Activated naive CD8-positive, alpha-beta T cell treated with anti-CD3 and anti-CD28 coated beads, Interleukin-2, amount 10 ng/mL, durations not matched to agents 7 days and 5 days (primary cell): Measurements from ENCODE around the gene F3. TPM values are rescaled to one million over a fixed set of nuclear protein-coding genes. Genes with fewer than 3 reads are reported as not detected.
"Not testable (repeated sequence)": the region's sequence is repeated elsewhere in the genome, so short reads cannot be mapped to it uniquely, and the experiment has no call there.

Source experiments
- ATAC-seq: fragments of 150-1000 bp; cut with Tn5 transposase; one replicate; pipeline ENCODE4 v1.10.0; 2021; ENCODE audit warnings: low read depth, moderate library complexity
- POLR2A ChIA-PET: fragments of 350-600 bp; sonication (Branson Sonifier 250); formaldehyde crosslinking; loops from one replicate; lab custom pipeline; 2021; ENCODE audit warnings: antibody characterized with exemption; lab: Charles Lee
- DNase-seq: peaks from one replicate; pipeline ENCODE4 v3.0.0; 2021
- H3K27ac Mint-ChIP-seq: one replicate; pipeline ENCODE4 v1.8.0; 2022; ENCODE audit warnings: mild to moderate bottlenecking, mixed read lengths
- H3K27me3 Mint-ChIP-seq: one replicate; pipeline ENCODE4 v1.8.0; 2022; ENCODE audit warnings: mild to moderate bottlenecking, moderate library complexity, mixed read lengths
- H3K36me3 Mint-ChIP-seq: one replicate; pipeline ENCODE4 v1.8.0; 2021; ENCODE audit warnings: mild to moderate bottlenecking, mixed read lengths
- H3K4me1 Mint-ChIP-seq: one replicate; pipeline ENCODE4 v1.8.0; 2021; ENCODE audit warnings: mixed read lengths
- H3K4me3 Mint-ChIP-seq: one replicate; pipeline ENCODE4 v1.8.0; 2022; ENCODE audit warnings: mild to moderate bottlenecking, moderate library complexity, mixed read lengths
- H3K9me3 Mint-ChIP-seq: one replicate; pipeline ENCODE4 v1.8.0; 2021; ENCODE audit warnings: mixed read lengths
- total RNA-seq, 2 experiments: library from RNA; stranded (reverse); gene quantifications; one replicate each; pipeline ENCODE4 v1.2.3, GENCODE V29; 2021

Gene F3
- total RNA-seq, 2 experiments from 2014 or later, result 0.17 TPM; not detected in 1

DNA sequence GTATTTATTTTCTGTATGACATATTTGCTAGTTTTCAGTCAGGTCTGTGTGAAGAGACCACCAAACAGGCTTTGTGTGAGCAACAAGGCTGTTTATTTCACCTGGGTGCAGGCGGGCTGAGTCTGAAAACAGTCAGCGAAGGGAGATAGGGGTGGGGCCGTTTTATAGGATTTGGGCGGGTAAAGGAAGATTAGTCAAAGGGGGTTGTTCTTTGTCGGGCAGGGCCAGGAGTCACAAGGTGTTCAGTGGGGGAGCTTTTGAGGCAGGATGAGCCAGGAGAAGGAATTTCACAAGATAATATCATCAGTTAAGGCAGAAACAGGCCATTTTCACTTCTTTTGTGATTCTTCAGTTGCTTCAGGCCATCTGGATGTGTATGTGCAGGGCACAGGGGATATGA lies 24.9 kb upstream of the F3 start:
- H3K27me3 Mint-ChIP-seq, H3K36me3 Mint-ChIP-seq, ATAC-seq, H3K4me3 Mint-ChIP-seq, H3K9me3 Mint-ChIP-seq, H3K27ac Mint-ChIP-seq, POLR2A ChIA-PET, H3K4me1 Mint-ChIP-seq, DNase-seq: not testable (repeated sequence)

DNA sequence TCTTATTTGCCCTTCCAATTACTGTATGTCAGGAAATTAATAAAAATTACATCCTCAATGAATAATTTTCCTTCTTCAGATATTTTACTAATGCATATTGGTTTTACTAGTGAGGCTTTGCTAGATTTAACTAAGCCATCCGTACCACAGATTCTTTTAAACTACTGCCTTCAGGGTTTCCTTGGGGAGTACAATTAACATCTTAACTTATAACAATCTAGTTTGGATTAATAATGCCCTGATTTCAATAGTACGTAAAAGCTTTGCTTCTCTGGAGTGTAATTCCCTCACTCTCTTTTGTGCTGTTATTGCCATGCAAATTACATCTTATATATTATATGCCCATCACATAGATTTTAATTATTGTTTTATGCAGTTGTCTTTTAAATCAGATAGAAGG lies 24.3 kb upstream of the F3 start:
- H3K9me3 Mint-ChIP-seq, result peaks cover 3% of the 10 kb centered on the region
- DNase-seq, result no peak
- ATAC-seq, result no peak
- no peak overlapping the region for H3K27ac Mint-ChIP-seq
- POLR2A ChIA-PET, result no interaction called here
- H3K27me3 Mint-ChIP-seq, result peaks cover 5% of the 10 kb centered on the region
- H3K4me3 Mint-ChIP-seq, result no peak overlapping the region
- no peaks in the 10 kb centered on the region for H3K4me1 Mint-ChIP-seq
- H3K36me3 Mint-ChIP-seq, result no peaks in the 10 kb centered on the region

DNA sequence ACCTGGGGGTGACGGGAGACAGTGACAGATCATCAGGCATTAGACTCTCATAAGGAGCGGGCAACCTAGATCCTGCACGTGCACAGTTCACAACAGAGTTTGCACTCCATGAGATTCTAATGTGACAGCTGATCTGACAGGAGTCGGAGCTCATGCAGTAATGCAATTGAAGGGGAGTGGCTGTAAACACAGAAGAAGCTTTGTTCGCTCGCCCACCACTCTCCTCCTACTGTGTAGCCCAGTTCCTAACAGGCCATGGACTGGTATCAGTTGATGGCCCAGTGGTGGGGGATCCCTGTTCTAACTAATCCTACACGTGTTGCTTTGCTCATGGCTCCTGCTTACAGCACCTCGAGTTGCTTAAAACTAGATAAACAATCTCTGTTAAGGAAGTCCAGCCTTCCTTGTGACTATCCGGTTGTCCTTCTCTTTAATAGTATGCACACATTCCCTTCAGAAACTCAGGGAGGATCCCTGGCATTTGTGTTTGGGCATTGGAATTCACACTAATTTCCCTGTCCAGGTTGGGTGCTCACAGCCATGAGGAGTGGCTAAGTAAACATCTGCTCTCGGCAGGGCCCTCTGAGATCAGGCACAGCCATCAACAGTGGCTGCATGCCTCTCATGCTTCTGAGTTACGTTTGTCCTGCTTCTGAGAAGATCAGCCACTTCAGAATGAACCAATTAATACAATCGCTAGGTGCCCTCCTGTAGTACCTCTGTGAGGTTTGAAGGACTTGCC lies 21.1 kb upstream of the F3 start:
- ATAC-seq (no peak), DNase-seq (no peak)
- no peaks in the 10 kb centered on the region for H3K9me3 Mint-ChIP-seq

DNA sequence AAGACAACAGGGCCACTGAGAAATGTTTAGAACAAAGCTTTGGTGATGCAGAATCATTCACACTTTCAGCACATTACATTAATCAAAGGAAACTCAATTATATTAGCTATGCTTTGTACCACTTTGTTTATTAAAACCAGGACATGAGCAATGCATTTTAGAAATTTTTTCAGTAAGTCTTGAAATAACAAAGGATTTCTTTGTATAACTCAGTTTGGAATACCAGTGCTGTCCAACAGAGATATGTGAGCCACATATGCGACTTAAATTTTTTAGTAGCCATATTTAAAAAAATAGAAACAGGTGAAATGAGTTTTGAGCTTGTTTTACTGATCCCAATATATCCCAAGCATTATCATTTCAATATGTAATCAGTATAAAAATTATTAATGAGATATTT lies 18.8 kb upstream of the F3 start:
- Mint-ChIP-seq H3K36me3 (no peaks in the 10 kb centered on the region), H3K27me3 (peaks cover 3% of the 10 kb centered on the region), H3K9me3 (no peaks in the 10 kb centered on the region), H3K27ac (no peak overlapping the region), H3K4me3 (no peak overlapping the region), H3K4me1 (no peaks in the 10 kb centered on the region)
- POLR2A ChIA-PET, result no interaction called here
- DNase-seq, result no peak
- no peak for ATAC-seq

More for the DNA sequence above, 21.1 kb upstream of the F3 start:
- POLR2A ChIA-PET, result no interaction called here
- no peaks in the 10 kb centered on the region for H3K36me3 Mint-ChIP-seq
- H3K27me3 Mint-ChIP-seq, result peaks cover 3% of the 10 kb centered on the region
- H3K27ac Mint-ChIP-seq, result no peak overlapping the region
- no peak overlapping the region for H3K4me3 Mint-ChIP-seq
- H3K4me1 Mint-ChIP-seq, result no peaks in the 10 kb centered on the region

DNA sequence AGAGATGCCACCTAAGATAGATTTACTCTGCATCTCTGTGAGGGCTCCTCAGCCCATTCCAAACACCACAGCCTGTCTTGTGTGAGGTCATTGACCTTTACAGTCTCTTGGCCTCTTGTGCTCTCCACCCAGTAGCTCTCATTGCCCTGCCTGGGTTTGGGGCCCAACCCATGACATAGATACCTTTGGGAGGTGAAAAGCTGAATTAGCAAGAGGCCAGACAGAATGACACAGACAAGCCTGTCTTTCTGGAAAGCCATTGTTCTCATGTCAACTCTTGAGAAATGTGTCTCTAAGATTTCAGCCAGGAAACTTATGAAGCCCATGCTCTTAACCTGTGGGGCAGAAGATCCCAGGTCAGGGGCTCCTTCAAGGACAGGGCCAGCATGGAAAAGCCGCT lies 18.4 kb upstream of the F3 start:
- no peak for DNase-seq
- peaks cover 3% of the 10 kb centered on the region for H3K27me3 Mint-ChIP-seq
- no peaks in the 10 kb centered on the region for H3K36me3 Mint-ChIP-seq
- no peaks in the 10 kb centered on the region for H3K4me1 Mint-ChIP-seq
- H3K9me3 Mint-ChIP-seq, result no peaks in the 10 kb centered on the region
- no peak overlapping the region for H3K27ac Mint-ChIP-seq
- ATAC-seq, result no peak
- POLR2A ChIA-PET, result no interaction called here
- H3K4me3 Mint-ChIP-seq, result no peak overlapping the region

DNA sequence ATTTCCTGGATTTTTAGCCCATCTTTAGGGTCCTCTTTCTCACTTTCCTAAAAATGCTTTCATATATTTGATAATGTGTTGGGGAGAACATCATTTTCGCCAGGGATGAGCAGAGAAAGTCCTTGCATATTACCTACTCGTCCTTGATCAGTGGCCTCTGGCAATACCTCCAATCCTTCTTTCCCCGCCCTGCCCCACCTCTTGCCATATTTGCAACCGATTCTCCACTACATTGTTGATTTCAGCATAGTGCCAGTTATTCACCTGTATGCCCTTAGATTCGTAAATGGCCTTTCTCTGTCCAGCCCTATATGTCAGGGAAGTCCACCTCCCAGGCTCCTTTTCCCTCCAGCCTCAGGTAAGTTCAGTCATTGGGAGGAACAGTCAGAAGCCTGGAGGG lies 13.5 kb upstream of the F3 start:
- no peaks in the 10 kb centered on the region for H3K36me3 Mint-ChIP-seq
- DNase-seq (no peak), ATAC-seq (no peak)
- no peak overlapping the region for H3K4me3 Mint-ChIP-seq
- H3K4me1 Mint-ChIP-seq, result no peaks in the 10 kb centered on the region
- POLR2A ChIA-PET, result no interaction called here
- H3K27me3 Mint-ChIP-seq, result peaks cover 9% of the 10 kb centered on the region
- H3K27ac Mint-ChIP-seq, result no peak overlapping the region
- H3K9me3 Mint-ChIP-seq, result no peaks in the 10 kb centered on the region

DNA sequence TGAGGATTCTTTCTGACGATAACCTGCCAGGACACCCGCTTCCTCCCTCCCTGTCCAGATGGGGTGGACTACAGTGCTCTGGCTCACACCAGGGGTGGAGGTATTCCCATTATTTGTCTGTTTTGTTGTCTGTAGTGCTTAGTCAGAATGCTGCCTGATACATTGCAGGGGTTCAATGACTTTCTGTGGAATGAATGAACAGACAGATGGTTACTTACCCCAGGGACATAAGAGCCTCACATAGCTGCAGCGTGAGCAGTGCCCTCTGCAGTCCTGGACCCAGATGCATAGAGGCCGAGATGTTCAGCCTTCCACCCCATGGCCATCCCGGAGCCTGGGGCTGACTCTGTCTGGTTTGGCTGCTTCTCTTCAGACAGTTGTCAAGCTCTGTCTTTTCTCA lies 13.0 kb upstream of the F3 start:
- POLR2A ChIA-PET, result no interaction called here
- ATAC-seq (no peak), DNase-seq (no peak)
- Mint-ChIP-seq H3K36me3 (no peaks in the 10 kb centered on the region), H3K9me3 (no peaks in the 10 kb centered on the region), H3K4me3 (no peak overlapping the region), H3K27ac (no peak overlapping the region), H3K27me3 (peaks cover 9% of the 10 kb centered on the region), H3K4me1 (no peaks in the 10 kb centered on the region)

DNA sequence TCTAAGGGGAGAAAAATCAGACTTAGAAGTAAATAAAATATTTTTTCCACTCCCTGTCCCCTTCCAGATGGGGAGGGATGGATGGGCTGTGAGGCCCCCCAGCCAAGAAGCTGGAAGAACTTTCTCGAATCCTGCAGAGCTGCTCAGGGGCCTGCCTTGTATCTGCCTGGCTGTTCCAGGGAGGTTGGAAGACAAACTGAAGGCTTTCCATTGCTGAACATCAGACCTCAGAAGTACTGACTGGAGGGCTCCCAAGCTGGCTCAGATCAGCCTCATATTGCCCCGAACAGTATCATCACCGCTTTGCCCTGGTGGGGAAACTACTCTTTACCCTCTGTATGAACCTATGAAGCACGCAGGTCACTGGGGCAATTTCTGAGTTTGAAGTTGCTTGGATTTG lies 12.4 kb upstream of the F3 start:
- ATAC-seq (no peak), DNase-seq (no peak)
- POLR2A ChIA-PET, result no interaction called here
- no peaks in the 10 kb centered on the region for H3K9me3 Mint-ChIP-seq
- no peak overlapping the region for H3K27ac Mint-ChIP-seq
- H3K4me3 Mint-ChIP-seq, result no peak overlapping the region
- no peaks in the 10 kb centered on the region for H3K36me3 Mint-ChIP-seq
- no peaks in the 10 kb centered on the region for H3K4me1 Mint-ChIP-seq
- H3K27me3 Mint-ChIP-seq, result peaks cover 11% of the 10 kb centered on the region

DNA sequence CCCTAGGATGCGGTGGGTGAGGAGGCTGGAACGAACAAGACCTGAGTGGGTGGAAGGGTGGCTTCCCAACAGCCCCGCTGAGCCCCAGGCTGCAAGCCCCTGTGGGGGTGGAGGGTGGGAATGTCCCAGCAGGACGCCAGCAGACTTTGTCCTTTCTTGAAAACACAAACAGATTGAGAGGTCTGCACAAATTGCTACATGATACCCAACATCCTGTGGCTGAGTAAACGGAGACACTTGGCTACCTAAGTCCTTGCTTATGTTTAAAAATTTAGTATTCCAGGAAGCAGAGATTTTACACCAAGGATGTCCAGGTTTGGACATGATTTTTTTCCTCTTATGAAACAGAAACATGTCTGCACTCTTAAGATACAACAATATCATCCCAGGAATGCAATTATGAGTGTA lies 11.8 kb upstream of the F3 start:
- no peak overlapping the region for H3K4me3 Mint-ChIP-seq
- no peaks in the 10 kb centered on the region for H3K4me1 Mint-ChIP-seq
- no peaks in the 10 kb centered on the region for H3K36me3 Mint-ChIP-seq
- no peaks in the 10 kb centered on the region for H3K9me3 Mint-ChIP-seq
- peaks cover 11% of the 10 kb centered on the region for H3K27me3 Mint-ChIP-seq
- ATAC-seq (no peak), DNase-seq (no peak)
- POLR2A ChIA-PET, result no interaction called here
- no peak overlapping the region for H3K27ac Mint-ChIP-seq

DNA sequence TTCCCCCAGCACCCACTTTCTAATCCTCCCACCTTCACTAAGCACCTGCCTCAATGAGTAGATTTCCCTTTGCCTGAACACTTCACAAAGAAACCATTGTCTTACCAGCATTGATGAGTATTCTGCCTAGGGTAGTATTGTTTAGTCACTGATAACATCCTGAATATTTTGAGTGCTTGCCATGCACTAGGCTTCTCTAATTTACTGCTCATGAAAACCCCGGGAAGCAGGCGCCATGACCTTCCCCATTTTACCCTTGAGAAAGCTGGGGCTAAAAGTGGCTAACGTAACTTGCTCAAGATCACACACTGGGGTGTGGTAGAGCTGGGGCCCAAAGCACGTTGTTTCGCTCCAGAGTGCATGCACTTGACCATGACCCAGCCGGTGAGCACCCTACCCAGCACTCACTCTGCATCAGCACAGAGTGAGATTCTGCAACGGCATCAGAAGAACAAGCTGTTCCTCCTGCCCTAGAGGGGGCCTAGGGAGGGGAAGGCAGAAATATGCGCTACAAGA lies 10.6 kb upstream of the F3 start:
- no peaks in the 10 kb centered on the region for H3K36me3 Mint-ChIP-seq
- H3K4me1 Mint-ChIP-seq, result no peaks in the 10 kb centered on the region
- H3K9me3 Mint-ChIP-seq, result no peaks in the 10 kb centered on the region
- ATAC-seq (no peak), DNase-seq (no peak)
- no peak overlapping the region for H3K4me3 Mint-ChIP-seq
- no peak overlapping the region for H3K27ac Mint-ChIP-seq
- H3K27me3 Mint-ChIP-seq, result peaks cover 17% of the 10 kb centered on the region
- POLR2A ChIA-PET, result no interaction called here

DNA sequence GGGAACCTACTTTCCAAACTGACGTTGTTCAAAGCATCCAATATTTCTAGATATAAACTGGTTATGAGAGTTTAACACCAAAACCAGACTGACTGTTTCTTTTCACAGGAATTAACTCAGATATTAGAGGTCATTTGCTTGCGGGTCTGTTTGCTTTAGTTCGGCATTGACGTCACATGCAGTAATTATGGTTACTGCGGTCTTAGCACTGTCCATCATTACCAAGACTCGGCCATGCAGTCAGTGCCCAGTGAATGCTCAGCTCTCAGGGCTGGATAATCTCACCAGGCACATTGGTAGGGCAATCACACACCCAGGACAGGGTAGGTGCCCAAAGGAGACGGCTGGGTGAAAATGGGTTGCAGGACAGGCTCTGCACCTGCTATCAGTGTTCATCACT lies 9.9 kb upstream of the F3 start:
- Mint-ChIP-seq H3K27ac (no peak overlapping the region), H3K27me3 (peaks cover 22% of the 10 kb centered on the region), H3K4me3 (no peak overlapping the region), H3K4me1 (no peaks in the 10 kb centered on the region), H3K9me3 (no peaks in the 10 kb centered on the region), H3K36me3 (no peaks in the 10 kb centered on the region)
- DNase-seq (no peak), ATAC-seq (no peak)
- POLR2A ChIA-PET, result no interaction called here

DNA sequence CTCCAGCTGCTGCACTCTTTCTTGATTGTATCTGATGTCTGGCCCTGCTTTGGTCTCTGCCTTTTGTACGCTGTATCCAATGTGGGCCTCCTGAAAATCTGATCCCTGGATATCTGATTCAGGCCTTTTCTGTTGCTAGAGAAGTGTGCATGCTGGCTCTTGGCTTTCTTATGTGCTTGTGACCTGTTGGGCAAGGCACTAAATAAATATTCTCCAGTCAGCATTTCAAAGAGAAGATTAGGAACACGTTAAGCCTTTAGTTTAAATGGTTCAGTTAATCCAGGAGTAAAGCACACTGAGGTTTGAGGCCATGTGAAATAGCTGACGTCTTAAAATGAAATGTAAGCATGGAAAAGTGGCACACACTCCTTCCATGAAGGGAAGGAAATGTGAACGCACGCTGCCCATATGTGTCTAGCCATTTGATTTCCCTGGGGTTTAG lies 9.3 kb upstream of the F3 start:
- DNase-seq, result no peak
- Mint-ChIP-seq H3K4me3 (no peak overlapping the region), H3K36me3 (no peaks in the 10 kb centered on the region), H3K27ac (no peak overlapping the region), H3K27me3 (peaks cover 28% of the 10 kb centered on the region), H3K4me1 (no peaks in the 10 kb centered on the region), H3K9me3 (no peaks in the 10 kb centered on the region)
- no peak for ATAC-seq
- POLR2A ChIA-PET, result no interaction called here

DNA sequence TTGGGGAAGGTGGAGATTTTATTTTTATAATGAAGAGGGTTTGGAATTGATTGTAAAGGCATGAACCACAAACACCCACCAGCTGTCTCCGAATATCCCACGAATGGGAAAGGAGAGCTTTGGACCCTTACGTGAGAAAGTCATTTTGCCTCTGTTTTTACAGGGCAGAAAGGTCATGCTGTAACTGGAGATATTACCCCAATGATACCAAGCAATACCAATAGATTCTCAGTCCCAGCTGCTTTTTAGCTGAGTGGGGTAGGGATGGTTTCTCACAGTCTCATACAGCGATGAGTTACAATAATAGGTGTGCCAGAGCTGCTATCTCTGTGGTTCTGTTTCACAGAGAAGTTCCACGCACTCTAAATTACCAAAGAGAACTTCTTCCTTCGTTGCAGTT lies 8.8 kb upstream of the F3 start:
- H3K27me3 Mint-ChIP-seq, result peaks cover 29% of the 10 kb centered on the region
- no peaks in the 10 kb centered on the region for H3K4me1 Mint-ChIP-seq
- no peaks in the 10 kb centered on the region for H3K36me3 Mint-ChIP-seq
- H3K27ac Mint-ChIP-seq, result no peak overlapping the region
- no peak for DNase-seq
- H3K9me3 Mint-ChIP-seq, result no peaks in the 10 kb centered on the region
- POLR2A ChIA-PET, result no interaction called here
- H3K4me3 Mint-ChIP-seq, result no peak overlapping the region
- no peak for ATAC-seq

DNA sequence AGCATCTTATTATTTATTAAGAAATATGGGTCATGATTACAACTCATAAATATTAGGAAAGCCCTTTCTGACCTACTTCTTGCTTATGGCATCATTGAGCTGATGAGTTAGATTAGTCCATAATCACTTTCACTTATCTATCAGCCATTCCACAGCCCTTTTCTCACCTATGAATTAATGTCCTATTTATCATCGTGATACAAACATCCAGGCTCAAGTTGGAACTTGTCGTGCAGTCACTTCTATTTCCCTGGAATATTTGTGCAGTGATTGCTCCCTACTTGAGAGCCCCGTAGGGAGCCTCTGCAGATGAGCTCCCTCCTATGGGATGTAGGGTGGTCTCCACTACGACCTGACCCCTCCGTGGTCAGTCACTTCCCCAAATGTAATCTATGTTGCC lies 8.1 kb upstream of the F3 start:
- POLR2A ChIA-PET, result no interaction called here
- DNase-seq (no peak), ATAC-seq (no peak)
- H3K4me3 Mint-ChIP-seq, result no peak overlapping the region
- no peaks in the 10 kb centered on the region for H3K9me3 Mint-ChIP-seq
- peaks cover 29% of the 10 kb centered on the region for H3K27me3 Mint-ChIP-seq
- no peaks in the 10 kb centered on the region for H3K4me1 Mint-ChIP-seq
- H3K27ac Mint-ChIP-seq, result no peak overlapping the region
- no peaks in the 10 kb centered on the region for H3K36me3 Mint-ChIP-seq
